SK-N-SH (cell line): Measurements from ENCODE around the gene USP11. TPM values are rescaled to one million over a fixed set of nuclear protein-coding genes. Genes with fewer than 3 reads are reported as not detected.

ENCODE experiments used
- CTCF ChIA-PET: fragments of 300-600, 350-600 bp; formaldehyde crosslinking; extraction: SDS; loops from one replicate; lab custom pipeline; 2021; lab: Yijun Ruan, JAX
- POLR2A ChIA-PET: fragments of 350-600 bp; sonication (Branson Sonifier 250); formaldehyde crosslinking; extraction: SDS; loops from one replicate; lab custom pipeline; 2020; ENCODE audit warnings: antibody characterized with exemption, inconsistent platforms; lab: Yijun Ruan, JAX
- DNase-seq: peaks from one replicate; pipeline ENCODE4 v3.0.0; 2012
- H2AFZ ChIP-seq: fragments of 200-600 bp; sonication (generic); 2 replicates; pipeline ENCODE4 v1.8.1; 2016; ENCODE audit warnings: antibody characterized with exemption, mild to moderate bottlenecking, low read depth
- H3F3A ChIP-seq: fragments of 200-600 bp; sonication (generic); replicated peaks from 2 replicates; pipeline ENCODE3; 2016; ENCODE audit warnings: antibody characterized with exemption, mild to moderate bottlenecking; ENCODE audit not compliant: insufficient read depth
- H3K27ac ChIP-seq, 2 experiments: fragments of 200-500 bp in 1 of 2; fragments of 200-600 bp in 1 of 2; sonication (Bioruptor generic) in 1 of 2; sonication (generic), shearing (Covaris generic) in 1 of 2; 2 replicates each; pipeline versions ENCODE4 v1.5.1 to v1.6.1; 2014 to 2016; ENCODE audit warnings: low read depth in 2 of 2, inconsistent platforms in 1 of 2, low read length in 1 of 2, mild to moderate bottlenecking in 1 of 2, mixed read lengths in 1 of 2
- H3K27me3 ChIP-seq: fragments of 200-600 bp; sonication (generic), shearing (Covaris generic); 2 replicates; pipeline ENCODE4 v1.6.1; 2016; ENCODE audit warnings: mixed run types; ENCODE audit not compliant: insufficient read depth
- H3K36me3 ChIP-seq, 2 experiments: fragments of 200-500 bp in 1 of 2; fragments of 200-600 bp in 1 of 2; sonication (Bioruptor generic) in 1 of 2; sonication (generic) in 1 of 2; replicated peaks in 1 of 2; 2 replicates each; pipeline versions ENCODE3 to v1.5.1; 2014 to 2016; ENCODE audit warnings: low read length in 1 of 2, mild to moderate bottlenecking in 1 of 2; ENCODE audit not compliant: insufficient read depth in 2 of 2, control insufficient read depth in 1 of 2
- H3K4me1 ChIP-seq, 2 experiments: fragments of 200-500 bp in 1 of 2; fragments of 200-600 bp in 1 of 2; sonication (Bioruptor generic) in 1 of 2; sonication (generic), shearing (Covaris generic) in 1 of 2; 2 replicates each; pipeline versions ENCODE4 v1.5.1 to v1.6.1; 2014 to 2016; ENCODE audit warnings: low read depth in 1 of 2, low read length in 1 of 2, mixed run types in 1 of 2; ENCODE audit not compliant: insufficient read depth in 2 of 2, control insufficient read depth in 1 of 2
- H3K4me2 ChIP-seq: fragments of 200-600 bp; sonication (generic), shearing (Covaris generic); 2 replicates; pipeline ENCODE4 v1.6.1; 2017; ENCODE audit warnings: mixed run types
- H3K4me3 ChIP-seq, 2 experiments: fragments of 200-500 bp in 1 of 2; fragments of 200-600 bp in 1 of 2; sonication (Bioruptor generic) in 1 of 2; sonication (generic), shearing (Covaris generic) in 1 of 2; 2 replicates each; pipeline versions ENCODE4 v1.5.1 to v1.8.1; 2014 to 2016; ENCODE audit warnings: low read depth in 2 of 2, inconsistent platforms in 1 of 2, low read length in 1 of 2, mild to moderate bottlenecking in 1 of 2, mixed read lengths in 1 of 2, moderate library complexity in 1 of 2
- H3K79me2 ChIP-seq: fragments of 200-600 bp; sonication (generic); 2 replicates; pipeline ENCODE4 v1.8.1; 2017; ENCODE audit warnings: mild to moderate bottlenecking; ENCODE audit not compliant: insufficient read depth
- H3K9ac ChIP-seq: fragments of 200-600 bp; sonication (generic); 2 replicates; pipeline ENCODE4 v1.6.1; 2017; ENCODE audit warnings: mixed run types
- H3K9me2 ChIP-seq: fragments of 200-600 bp; sonication (generic); 2 replicates; pipeline ENCODE4 v1.6.1; 2017; ENCODE audit warnings: mixed run types
- H3K9me3 ChIP-seq: fragments of 200-600 bp; sonication (generic); 2 replicates; pipeline ENCODE4 v1.6.1; 2017; ENCODE audit warnings: mixed run types, mild to moderate bottlenecking, moderate library complexity
- H4K20me1 ChIP-seq: fragments of 200-600 bp; sonication (generic); 2 replicates; pipeline ENCODE4 v1.6.1; 2017; ENCODE audit warnings: mild to moderate bottlenecking, mixed run types; ENCODE audit not compliant: insufficient read depth
- CHD2 ChIP-seq: fragments of 150-350 bp; IDR thresholded peaks from 2 replicates; pipeline ENCODE4 v1.6.1; 2018; ENCODE audit warnings: low read length; ENCODE audit not compliant: partially characterized antibody
- CTCF ChIP-seq: fragments of 200-600 bp; sonication (generic); IDR thresholded peaks from 2 replicates; pipeline ENCODE4 v1.6.1; 2017; ENCODE audit warnings: antibody characterized with exemption, mild to moderate bottlenecking, moderate library complexity
- ELF1 ChIP-seq: IDR thresholded peaks from 2 replicates; pipeline ENCODE4 v1.4.0; 2012
- EP300 ChIP-seq, 2 experiments: IDR thresholded peaks; 2 replicates each; pipeline versions ENCODE4 v1.4.0 to v1.6.1; 2012; ENCODE audit warnings: borderline replicate concordance in 1 of 2, low read depth in 1 of 2, low read length in 1 of 2
- EZH2phosphoT487 ChIP-seq: fragments of 200-600 bp; sonication (generic); IDR thresholded peaks from 2 replicates; pipeline ENCODE4 v1.6.1; 2017; ENCODE audit warnings: low read depth, mixed run types, mild to moderate bottlenecking, antibody characterized with exemption, moderate library complexity, borderline replicate concordance
- FOSL2 ChIP-seq: IDR thresholded peaks from 2 replicates; pipeline ENCODE4 v1.4.0; 2012; ENCODE audit warnings: low read depth, mild to moderate bottlenecking, moderate library complexity, borderline replicate concordance
- GABPA ChIP-seq: IDR thresholded peaks from 2 replicates; pipeline ENCODE4 v1.4.0; 2012; ENCODE audit warnings: low read depth, mild to moderate bottlenecking
- GATA2 ChIP-seq: sonication (generic); formaldehyde crosslinking; IDR thresholded peaks from 2 replicates; pipeline ENCODE4 v1.5.0; 2020; ENCODE audit warnings: mild to moderate bottlenecking, missing genetic modification reagents
- JUND ChIP-seq: IDR thresholded peaks from 2 replicates; pipeline ENCODE4 v1.4.0; 2012
- MAX ChIP-seq: IDR thresholded peaks from 2 replicates; pipeline ENCODE4 v1.4.0; 2012; ENCODE audit warnings: low read depth
- MXI1 ChIP-seq: IDR thresholded peaks from 2 replicates; pipeline ENCODE4 v1.6.1; 2012; ENCODE audit warnings: mild to moderate bottlenecking, low read depth, low read length, improper control_type of control experiment
- NFIC ChIP-seq: IDR thresholded peaks from 2 replicates; pipeline ENCODE4 v1.4.0; 2012; ENCODE audit warnings: borderline replicate concordance
- NRF1 ChIP-seq: IDR thresholded peaks from 2 replicates; pipeline ENCODE4 v1.6.1; 2012; ENCODE audit warnings: low read depth, mild to moderate bottlenecking, low read length
- PBX3 ChIP-seq: IDR thresholded peaks from 2 replicates; pipeline ENCODE4; 2012
- RCOR1 ChIP-seq: fragments of 150-350 bp; IDR thresholded peaks from 2 replicates; pipeline ENCODE4 v1.6.1; 2017; ENCODE audit warnings: antibody characterized with exemption, low read length
- RFX5 ChIP-seq: IDR thresholded peaks from 2 replicates; pipeline ENCODE4 v1.6.1; 2012; ENCODE audit warnings: mild to moderate bottlenecking, improper control_type of control experiment, low read length
- RXRA ChIP-seq: IDR thresholded peaks from 2 replicates; pipeline ENCODE4 v1.4.0; 2012; ENCODE audit warnings: low read depth, mild to moderate bottlenecking, borderline replicate concordance
- TCF12 ChIP-seq: IDR thresholded peaks from 2 replicates; pipeline ENCODE4 v1.4.0; 2012
- YY1 ChIP-seq: IDR thresholded peaks from 2 replicates; pipeline ENCODE4 v1.4.0; 2012; ENCODE audit warnings: low read depth, mild to moderate bottlenecking
- ZBTB33 ChIP-seq: IDR thresholded peaks from 2 replicates; pipeline ENCODE4 v1.4.0; 2012; ENCODE audit warnings: low read depth, borderline replicate concordance
- WGBS: methylation state at CpG from one replicate; pipeline ENCODE4 v1.1.6; 2017; ENCODE audit warnings: low lambda C conversion rate; 5-methylcytosine and 5-hydroxymethylcytosine counted together
- polyA plus RNA-seq, 3 experiments: library from polyadenylated mRNA; depleted of rRNA; stranded (reverse); fragments of >200 nt; gene quantifications; 2 replicates each; pipeline ENCODE4 v1.2.3, GENCODE V29; 2012

Gene USP11
- polyA plus RNA-seq, 1 of the 3 experiments (the other 2 are of a cell fraction) = 53.1 TPM

GRCh38 chrX:47198687-47199080 is 34.1 kb upstream of the USP11 start (continued):
- TF ChIP-seq ZBTB33 = no peak
- no peak for TF ChIP-seq CTCF
- no peak for TF ChIP-seq GABPA
- no peak for TF ChIP-seq EP300 (IDR thresholded peaks at IDR 0.05; ENCODE audit: borderline replicate concordance in 1 of 2, low read depth in 1 of 2, low read length in 1 of 2)
- TF ChIP-seq NRF1 = no peak
- no peak for TF ChIP-seq EZH2phosphoT487
- TF ChIP-seq FOSL2 = no peak
- no peak for TF ChIP-seq CHD2
- no peak for TF ChIP-seq YY1
- no peak for TF ChIP-seq PBX3
- TF ChIP-seq RXRA = no peak
- TF ChIP-seq TCF12 = no peak
- no peak for TF ChIP-seq GATA2 (CRISPR knock-in tag)

GRCh38 chrX:47199286-47199685 is 33.5 kb upstream of the USP11 start:
- Histone ChIP-seq H3K4me1 (peaks cover 16 to 33% of the 10 kb centered on the region in 2 experiments), H3K27me3 (no peaks in the 10 kb centered on the region), H3K27ac (no peak overlapping the region), H3K9ac (no peak overlapping the region), H3K36me3 (peaks cover 72 to 75% of the 10 kb centered on the region in 2 experiments), H3K4me2 (no peak overlapping the region), H3K4me3 (no peak overlapping the region), H3K79me2 (peaks cover 47% of the 10 kb centered on the region), H3K9me2 (no peaks in the 10 kb centered on the region), H4K20me1 (peaks cover 54% of the 10 kb centered on the region), H3F3A (peaks cover 1% of the 10 kb centered on the region), H3K9me3 (no peaks in the 10 kb centered on the region), H2AFZ (no peak overlapping the region)
- WGBS = 89% methylated on average over 10 of the region's 10 CpGs
- POLR2A ChIA-PET = no interaction called here
- CTCF ChIA-PET = interaction anchor here (1.3 kb wide), 1 partner anchor 185 kb away, joined by 3 read pairs; no protein-coding TSS in a partner anchor
- DNase-seq = no peak
- TF ChIP-seq EZH2phosphoT487 (no peak), MAX (no peak), ZBTB33 (no peak), CHD2 (no peak), JUND (no peak), ELF1 (no peak), NFIC (no peak), MXI1 (no peak), TCF12 (no peak), EP300 (IDR thresholded peaks at IDR 0.05; ENCODE audit: borderline replicate concordance in 1 of 2, low read depth in 1 of 2, low read length in 1 of 2) (no peak), RXRA (no peak), RFX5 (no peak), PBX3 (no peak), RCOR1 (no peak), FOSL2 (no peak), CTCF (no peak)
